NK-92 (cell line): ENCODE measurements around the gene UBE2K.
"Not testable (repeated sequence)": the region's sequence is repeated elsewhere in the genome, so short reads cannot be mapped to it uniquely, and the experiment has no call there.

ENCODE experiments used
- DNase-seq: peaks from one replicate; lab custom pipeline; 2025; ENCODE audit not compliant: unreplicated experiment; lab: John Stamatoyannopoulos, UW

Gene UBE2K

DNA sequence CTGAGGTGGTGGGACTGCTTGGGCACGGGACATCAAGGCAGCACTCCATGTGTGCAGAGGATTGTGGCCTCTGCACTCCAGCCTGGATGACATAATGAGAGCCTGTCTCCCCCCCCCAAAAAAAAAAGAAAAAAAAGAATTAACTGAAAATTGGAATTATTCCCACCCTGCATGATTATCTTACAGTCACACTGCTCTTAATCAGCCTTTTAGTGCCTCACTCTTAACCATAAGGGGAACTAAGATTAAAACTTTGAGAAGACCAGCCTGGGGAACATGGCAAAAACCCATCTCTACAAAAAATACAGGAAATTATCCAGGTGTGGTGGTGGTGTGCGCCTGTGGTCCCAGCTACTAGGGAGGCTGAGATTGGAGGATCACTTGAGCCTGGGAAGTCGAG lies 94.6 kb downstream of the UBE2K start:
- no peak for DNase-seq

GRCh38 chr4:39792976-39793375 lies 95.0 kb downstream of the UBE2K start:
- DNase-seq, result not testable (repeated sequence)

DNA sequence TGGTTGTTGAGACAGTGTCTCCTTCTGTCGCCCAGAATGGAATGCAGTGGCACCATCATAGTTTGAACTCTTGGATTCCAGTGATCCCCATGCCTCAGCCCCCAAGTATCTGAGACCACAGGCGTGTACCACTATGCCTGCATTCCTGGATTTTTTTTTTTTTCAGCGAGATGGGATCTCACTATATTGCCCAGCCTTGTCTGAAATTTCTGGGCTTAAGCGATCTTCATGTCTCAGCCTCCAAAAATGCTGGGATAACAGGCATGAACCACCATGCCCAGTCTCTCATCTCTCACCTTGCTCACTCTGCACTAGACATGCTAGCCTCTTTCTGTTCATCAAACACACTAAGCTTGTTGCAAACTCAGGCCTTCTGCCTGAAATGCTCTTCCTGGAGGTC lies 104.1 kb downstream of the UBE2K start:
- no peak for DNase-seq

DNA sequence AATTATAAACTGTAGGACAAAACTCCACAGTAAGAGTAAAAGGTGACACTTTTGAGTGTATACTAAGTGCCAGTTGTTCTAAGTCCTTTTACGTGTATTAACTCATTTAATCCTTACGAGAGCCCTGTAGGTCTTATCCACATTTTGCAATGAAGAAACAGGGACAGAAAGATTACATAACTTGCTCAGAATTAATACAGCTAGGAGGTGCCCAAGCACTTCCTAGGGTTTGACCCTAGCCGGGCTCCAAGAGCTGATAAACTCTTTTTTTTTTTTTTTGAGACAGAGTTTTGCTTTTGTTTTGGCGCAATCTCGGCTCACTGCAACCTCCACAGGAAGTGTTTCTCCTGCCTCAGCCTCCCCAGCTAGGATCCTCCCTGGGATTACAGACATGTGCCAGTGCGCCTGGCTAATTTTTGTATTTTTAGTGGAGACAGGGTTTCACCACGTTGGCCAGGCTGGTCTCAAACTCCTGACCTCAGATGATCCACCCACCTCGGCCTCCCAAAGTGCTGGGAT lies 110.4 kb downstream of the UBE2K start:
- no peak for DNase-seq

DNA sequence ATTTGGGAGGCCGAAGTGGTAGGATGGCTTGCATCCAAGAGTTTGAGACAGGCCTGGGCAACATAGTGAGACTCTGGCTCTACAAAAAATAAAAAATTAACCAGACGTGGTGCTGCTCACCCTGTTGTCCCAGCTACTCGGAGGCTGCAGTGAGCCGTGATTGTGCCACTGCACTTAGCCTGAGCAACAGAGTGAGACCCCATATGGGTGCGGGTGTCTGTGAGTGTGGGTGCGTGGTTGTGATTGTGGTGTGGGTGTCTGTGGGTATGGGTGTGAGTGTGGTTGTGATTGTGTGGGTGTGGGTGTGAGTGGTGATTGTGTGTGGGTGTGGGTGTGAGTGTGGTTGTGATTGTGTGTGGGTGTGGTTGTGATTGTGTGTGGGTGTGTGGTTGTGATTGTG lies 114.6 kb downstream of the UBE2K start:
- DNase-seq, result no peak

GRCh38 chr4:39813033-39813432 lies 115.1 kb downstream of the UBE2K start:
- not testable (repeated sequence) for DNase-seq

- DNase-seq, result not testable (repeated sequence)
Observed at GRCh38 chr4:39813761-39814160, 115.8 kb downstream of the UBE2K start.

GRCh38 chr4:39814403-39815185 lies 116.7 kb downstream of the UBE2K start:
- no peak for DNase-seq

DNA sequence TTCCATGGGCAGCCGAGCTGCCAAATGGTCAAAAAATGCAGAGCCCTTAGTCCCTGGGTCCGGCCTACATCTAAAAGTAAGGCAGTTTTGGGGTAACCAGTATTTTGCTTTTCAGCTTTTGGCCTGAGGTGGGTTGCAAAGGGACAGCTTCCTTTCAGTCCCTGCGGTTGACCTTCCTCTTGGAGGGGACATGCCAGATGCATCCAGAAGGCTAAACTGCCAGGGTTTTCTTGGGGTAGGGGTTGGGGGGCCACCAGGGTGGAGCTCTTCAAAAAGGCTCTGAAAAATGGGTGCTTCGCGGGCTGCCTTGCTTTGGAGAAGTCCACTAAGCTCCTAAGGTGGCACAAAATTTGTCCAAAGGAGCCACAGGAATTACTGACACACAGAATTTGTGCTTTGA lies 120.7 kb downstream of the UBE2K start:
- DNase-seq, result no peak

- no peak for DNase-seq
Observed at GRCh38 chr4:39820186-39820585, 122.2 kb downstream of the UBE2K start.

DNA sequence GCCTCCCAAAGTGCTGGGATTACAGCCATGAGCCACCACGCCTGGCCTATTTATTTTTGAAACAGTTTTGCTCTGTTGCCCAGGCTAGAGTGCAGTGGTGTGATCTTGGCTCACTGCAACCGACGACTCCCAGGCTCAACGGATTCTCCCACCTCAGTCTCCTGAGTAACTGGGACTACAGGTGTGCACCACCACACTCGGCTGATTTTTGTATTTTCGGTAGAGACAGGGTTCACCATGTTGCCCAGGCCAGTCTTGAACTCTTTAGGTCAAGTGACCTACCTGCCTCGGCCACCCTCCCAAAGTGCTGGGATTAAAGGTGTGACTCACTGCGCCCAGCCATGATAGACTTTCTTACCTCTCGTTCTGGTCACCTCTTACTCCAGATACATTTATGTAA lies 124.0 kb downstream of the UBE2K start:
- no peak for DNase-seq

DNA sequence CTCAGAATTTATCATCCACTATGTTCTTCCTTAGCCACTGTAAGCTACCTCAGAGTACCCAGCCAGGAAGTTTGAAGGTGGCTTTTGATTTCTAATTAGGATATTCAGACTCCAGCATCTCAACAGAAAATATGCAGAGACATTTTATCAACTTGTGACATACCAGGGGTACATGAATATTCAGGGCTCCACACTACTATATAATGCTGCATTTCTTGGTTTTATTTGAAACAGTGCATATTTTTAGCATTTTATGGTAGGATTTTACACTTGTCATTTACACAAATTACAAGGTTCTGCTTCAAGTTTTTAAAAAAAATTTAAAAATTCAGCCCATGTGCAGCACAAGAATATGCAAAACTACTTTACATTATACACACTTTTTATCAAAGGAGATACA lies 124.7 kb downstream of the UBE2K start:
- no peak for DNase-seq

DNA sequence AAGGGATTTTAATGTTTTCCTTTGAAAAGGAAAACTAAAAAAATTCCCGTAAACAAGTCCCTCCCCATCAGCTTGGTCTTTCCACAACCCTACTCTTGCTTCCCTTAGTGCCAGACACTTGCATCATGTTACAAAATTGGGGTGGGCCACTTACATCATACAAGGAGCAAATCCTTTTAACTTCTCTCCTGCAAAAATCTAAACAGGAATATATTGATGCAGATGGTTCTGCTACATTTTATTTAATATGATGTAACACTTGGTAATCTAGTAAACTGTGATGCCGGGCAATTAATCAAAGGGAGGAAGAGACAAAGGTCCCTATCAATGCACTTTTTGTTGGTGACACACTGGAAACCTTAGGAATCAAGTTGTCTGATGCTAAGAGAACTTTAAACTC lies 125.3 kb downstream of the UBE2K start:
- DNase-seq, result no peak

DNA sequence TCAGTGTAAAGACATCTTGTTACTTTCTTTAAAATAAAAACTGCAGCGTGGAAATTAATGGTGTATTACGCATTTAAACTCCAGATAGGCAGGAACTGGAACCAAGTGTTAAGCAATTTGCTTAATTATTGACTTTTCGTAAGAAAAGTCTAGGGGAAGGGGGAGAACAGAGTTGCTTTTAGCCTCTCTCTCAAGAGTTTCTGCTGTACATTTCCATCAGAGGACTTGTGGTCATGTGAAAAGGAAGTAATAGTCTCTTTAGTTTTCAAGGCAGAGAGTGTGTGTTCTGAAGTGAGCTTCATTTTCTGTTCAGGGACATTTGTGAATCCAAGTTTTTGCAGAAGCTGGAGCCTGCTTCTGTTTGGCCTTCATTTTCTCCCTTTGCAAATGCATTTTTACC lies 127.2 kb downstream of the UBE2K start:
- no peak for DNase-seq

DNA sequence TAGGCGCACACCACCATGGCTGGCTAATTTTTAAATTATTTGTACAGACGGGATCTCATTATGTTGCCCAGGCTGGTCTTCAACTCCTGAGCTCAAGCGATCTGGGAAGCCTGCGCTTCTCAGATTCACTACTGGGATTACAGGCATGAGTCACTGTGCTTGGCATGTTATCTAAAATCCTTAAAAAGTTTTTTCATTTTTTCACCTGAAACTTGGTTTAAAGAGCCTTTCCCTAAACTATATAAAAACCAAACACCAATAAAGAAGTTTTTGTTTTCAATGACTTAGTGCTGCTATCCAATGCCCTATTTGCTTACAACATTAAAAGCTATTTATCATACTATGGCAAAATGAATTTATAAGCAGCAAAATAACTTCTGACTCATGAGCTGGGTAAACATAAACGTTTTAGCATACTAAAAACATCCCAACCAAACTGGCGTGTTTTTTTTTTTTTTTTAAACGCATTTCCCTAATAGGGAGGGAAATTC lies 127.8 kb downstream of the UBE2K start:
- no peak for DNase-seq
